GM11168 (cell line): ENCODE results near the gene LBP.
"Not testable (repeated sequence)": the region's sequence is repeated elsewhere in the genome, so short reads cannot be mapped to it uniquely, and the experiment has no call there.

Source experiments
- in situ Hi-C: fragments of 300-500 bp; cut with MboI; formaldehyde crosslinking; loops from one replicate; pipeline ENCODE4 v1.12.0; 2022; ENCODE audit warnings: low sequenced_read_pairs; ENCODE audit not compliant: unreplicated experiment

LBP gene

GRCh38 chr20:38344107-38344701 is 2.1 kb upstream of the LBP start:
- in situ Hi-C loops: no loop called here

GRCh38 chr20:38345643-38346042 is 639 bp upstream of the LBP start:
- in situ Hi-C loops: no loop called here

GRCh38 chr20:38346741-38347140 is 459 bp downstream of the LBP start:
- in situ Hi-C loops: no loop called here

GRCh38 chr20:38349856-38350255 is 3.6 kb downstream of the LBP start:
- in situ Hi-C loops: no loop called here

DNA sequence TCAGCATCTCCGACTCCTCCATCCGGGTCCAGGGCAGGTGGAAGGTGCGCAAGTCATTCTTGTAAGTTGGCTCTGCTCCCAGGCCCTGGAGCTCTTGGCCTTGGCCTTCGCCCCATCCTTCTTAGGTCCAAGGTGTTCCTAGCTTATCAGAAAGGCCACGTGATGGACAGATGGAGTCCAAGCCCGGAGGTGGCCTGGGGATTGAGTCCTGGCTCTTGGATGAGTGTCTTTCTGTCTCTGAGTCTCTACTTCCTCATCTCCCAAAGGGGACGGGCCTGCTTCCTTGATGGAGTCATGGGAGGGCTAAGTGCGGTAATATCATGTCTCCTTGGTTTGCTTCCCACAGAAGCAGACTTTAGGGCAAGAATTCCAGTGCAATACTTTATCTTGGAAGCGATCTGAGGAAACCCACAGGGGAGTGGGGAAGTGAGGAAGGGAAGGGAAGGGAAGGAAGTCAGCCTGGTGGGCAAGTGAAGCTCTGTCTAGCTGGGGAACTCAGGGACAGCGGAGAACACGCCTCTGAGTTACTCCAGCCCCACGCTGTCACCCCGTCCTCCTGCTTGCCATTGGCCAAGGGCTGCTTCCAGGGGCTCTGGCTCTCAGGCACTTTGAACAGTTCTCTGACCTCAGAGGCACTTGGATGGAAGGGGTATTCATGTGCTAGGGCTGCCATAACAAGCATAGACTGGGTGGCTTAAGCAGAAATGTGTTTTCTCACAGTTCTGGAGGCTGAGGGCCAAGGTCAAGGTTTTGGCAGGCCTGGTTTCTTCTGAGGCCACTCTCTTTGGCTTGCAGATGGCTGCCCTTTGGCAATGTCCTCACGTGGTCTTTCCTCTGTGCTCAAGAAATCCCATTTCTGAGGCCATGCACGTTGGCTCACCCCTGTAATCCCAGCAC is 4.8 kb downstream of the LBP start:
- in situ Hi-C loops: no loop called here

DNA sequence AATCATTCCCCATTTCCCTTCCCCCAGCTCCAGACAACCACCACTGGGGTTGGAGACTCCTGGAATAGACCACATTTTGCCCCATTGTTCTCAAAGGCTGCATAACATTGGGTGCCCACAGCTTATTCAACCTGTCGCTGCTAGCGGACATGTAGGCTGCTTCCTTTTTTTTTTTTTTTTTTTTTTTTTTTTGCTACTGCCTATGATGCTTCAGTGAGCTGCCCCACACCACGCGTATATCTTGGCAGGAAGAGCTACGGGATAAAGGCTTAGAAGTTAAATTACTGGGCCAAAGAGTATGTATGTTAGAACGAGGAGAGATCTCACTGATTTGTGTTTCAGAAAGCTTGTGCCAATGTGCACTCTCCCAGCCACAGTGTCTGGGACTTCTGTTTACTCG is 7.0 kb downstream of the LBP start:
- in situ Hi-C loops: no loop called here

DNA sequence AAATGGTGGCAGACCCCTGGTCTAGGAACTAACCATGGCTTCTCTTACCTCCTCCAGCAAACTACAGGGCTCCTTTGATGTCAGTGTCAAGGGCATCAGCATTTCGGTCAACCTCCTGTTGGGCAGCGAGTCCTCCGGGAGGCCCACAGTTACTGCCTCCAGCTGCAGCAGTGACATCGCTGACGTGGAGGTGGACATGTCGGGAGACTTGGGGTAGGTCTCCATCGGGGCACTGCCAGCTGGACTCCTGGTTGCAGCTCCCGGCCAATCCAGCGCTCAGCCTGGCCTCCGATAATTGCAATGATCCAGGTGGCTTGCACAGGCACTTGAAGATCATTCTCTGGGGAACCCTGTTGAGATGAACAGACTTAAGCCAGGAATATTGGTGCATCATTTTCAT is 7.9 kb downstream of the LBP start:
- in situ Hi-C loops: no loop called here

DNA sequence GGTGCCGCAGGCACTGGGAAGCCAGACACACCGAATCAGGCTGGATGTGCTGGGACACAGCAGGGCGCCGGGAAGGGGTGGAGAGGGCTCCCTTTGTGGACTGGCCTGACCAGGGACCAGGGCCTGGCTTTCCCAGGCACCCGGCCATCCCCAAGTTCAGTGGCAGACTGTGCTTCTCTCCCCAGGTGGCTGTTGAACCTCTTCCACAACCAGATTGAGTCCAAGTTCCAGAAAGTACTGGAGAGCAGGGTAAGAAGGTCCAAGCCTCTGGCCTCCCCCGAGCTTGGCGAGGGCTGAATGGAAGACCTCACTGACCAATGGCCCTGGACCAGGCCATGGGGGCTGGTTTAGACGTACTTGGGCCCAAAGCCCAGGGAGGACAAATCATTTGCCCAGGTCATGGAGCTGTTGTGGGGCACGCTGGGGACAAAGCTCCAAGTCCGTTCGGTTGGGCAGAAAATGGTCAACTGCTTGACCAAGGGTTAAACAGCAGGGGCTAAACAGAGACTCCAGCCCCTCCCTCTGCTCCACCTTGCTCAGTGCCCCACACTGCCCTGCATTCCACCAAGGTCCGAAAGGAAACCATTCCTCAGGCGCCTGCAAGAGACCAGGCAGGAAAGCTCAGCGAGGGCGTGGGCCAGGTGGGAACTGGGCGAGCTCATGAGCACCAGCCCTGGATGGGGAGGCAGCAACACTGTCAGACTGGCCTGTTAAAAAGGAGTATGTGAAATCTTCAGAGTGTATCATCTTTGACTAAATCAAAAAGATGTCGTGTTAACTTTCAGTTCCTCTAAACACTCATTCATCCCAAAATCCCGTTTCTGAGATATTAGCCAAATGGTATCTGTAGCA is 9.1 kb downstream of the LBP start:
- in situ Hi-C loops: no loop called here

DNA sequence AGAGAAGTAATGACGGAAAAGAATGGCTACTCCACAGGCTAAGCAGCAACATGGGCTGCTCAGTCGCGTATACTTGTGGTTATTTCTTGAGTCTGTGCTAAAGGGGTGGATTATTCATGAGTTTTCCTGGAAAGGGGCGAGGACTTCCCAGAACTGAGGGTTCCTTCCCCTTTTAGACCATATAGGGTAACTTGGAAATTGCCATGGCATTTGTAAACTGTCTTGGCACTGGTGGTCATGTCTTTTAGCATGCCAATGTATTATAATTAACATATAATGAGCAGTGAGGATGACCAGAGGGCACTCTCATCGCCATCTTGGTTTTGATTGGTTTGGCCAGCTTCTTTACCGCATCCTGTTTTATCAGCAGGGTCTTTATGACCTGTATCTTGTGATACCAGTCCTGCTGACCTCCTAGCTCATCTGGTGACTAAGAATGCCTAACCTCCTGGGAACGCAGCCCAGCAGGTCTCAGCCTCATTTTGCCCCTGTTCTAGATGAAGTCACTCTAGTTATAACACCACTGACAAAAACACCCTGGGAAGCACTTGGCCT is 11.4 kb downstream of the LBP start:
- in situ Hi-C loops: no loop called here

GRCh38 chr20:38358556-38358955 is 12.3 kb downstream of the LBP start:
- in situ Hi-C loops: no loop called here

GRCh38 chr20:38363004-38363747 is 16.9 kb downstream of the LBP start:
- in situ Hi-C loops: no loop called here

GRCh38 chr20:38369389-38369788 is 23.1 kb downstream of the LBP start:
- in situ Hi-C loops: no loop called here

DNA sequence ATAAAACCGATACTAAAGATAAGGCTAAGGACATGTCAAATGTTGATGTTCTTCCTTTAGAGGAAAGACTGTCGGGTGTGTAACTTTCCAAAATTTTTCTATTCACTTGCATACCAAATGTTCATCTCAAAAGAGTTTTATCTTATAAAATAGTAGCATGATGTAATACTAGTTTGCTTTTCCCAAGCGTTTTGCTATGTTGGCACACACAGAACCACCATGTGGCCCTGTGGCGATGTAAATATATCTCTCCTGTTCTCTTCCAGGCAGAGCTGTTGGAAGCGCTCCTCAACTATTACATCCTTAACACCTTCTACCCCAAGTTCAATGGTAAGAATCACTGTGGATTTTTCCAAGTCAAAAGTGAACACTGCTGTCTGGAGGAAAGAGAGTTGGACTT is 26.5 kb downstream of the LBP start:
- in situ Hi-C loops: no loop called here

GRCh38 chr20:38373231-38373867 is 27.1 kb downstream of the LBP start:
- in situ Hi-C loops: no loop called here

- in situ Hi-C loops: no loop called here
Observed at GRCh38 chr20:38373898-38374297, 27.6 kb downstream of the LBP start.

- in situ Hi-C loops: no loop called here
Observed at GRCh38 chr20:38377039-38377685, 30.9 kb downstream of the LBP start.

DNA sequence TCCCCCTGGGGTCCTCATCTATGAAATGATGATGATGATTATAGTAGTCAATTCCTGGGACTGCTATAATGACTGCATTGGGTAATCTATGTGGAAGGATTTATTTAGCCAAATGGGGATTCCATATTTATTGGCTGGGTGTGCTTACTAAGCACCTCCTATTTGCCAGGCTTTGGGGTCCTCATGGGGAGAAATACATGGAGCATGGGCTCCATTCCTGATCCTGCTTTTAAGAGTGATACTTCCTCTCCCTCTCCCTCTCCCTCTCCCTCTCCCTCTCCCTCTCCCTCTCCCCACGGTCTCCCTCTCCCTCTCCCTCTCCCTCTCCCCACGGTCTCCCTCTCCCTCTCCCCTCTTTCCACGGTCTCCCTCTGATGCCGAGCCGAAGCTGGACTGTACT is 31.6 kb downstream of the LBP start:
- in situ Hi-C loops: not testable (repeated sequence)

GRCh38 chr20:38383147-38383546 is 36.9 kb downstream of the LBP start:
- in situ Hi-C loops: no loop called here

- in situ Hi-C loops: no loop called here
Observed at GRCh38 chr20:38386004-38386403, 39.7 kb downstream of the LBP start.
